HepG2 (cell line): Measurements from ENCODE around the gene EDC3. TPM values are rescaled to one million over a fixed set of nuclear protein-coding genes. Genes with fewer than 3 reads are reported as not detected.

ENCODE experiments used
- ATF1 ChIP-seq: IDR thresholded peaks from 2 replicates; pipeline ENCODE4 v1.6.1; 2016; ENCODE audit warnings: mild to moderate bottlenecking, control low read depth
- CHD2 ChIP-seq: IDR thresholded peaks from 2 replicates; pipeline ENCODE4 v1.6.1; 2011; ENCODE audit warnings: low read depth, low read length, improper control_type of control experiment
- FOXO1 ChIP-seq: sonication (generic); formaldehyde crosslinking; IDR thresholded peaks from 2 replicates; pipeline ENCODE4 v1.4.0; 2020; ENCODE audit warnings: missing genetic modification reagents
- GLI4 ChIP-seq: sonication (generic); formaldehyde crosslinking; IDR thresholded peaks from 2 replicates; pipeline ENCODE4 v1.5.1; 2020; ENCODE audit warnings: missing genetic modification reagents, mild to moderate bottlenecking, moderate library complexity, borderline replicate concordance
- GTF3A ChIP-seq: sonication (generic); formaldehyde crosslinking; conservative IDR thresholded peaks from 2 replicates; pipeline ENCODE4 v1.4.0; 2020; ENCODE audit warnings: mild to moderate bottlenecking, missing genetic modification reagents
- HES4 ChIP-seq: sonication (generic); formaldehyde crosslinking; IDR thresholded peaks from 2 replicates; pipeline ENCODE4 v1.9.0; 2021; ENCODE audit warnings: mild to moderate bottlenecking, missing genetic modification reagents, borderline replicate concordance
- KDM3A ChIP-seq: IDR thresholded peaks from 2 replicates; pipeline ENCODE4 v1.6.1; 2018; ENCODE audit warnings: low read depth, missing compliant biosample characterization
- NFATC3 ChIP-seq: sonication (generic); formaldehyde crosslinking; IDR thresholded peaks from 2 replicates; pipeline ENCODE4 v1.5.1; 2020; ENCODE audit warnings: mild to moderate bottlenecking, missing genetic modification reagents
- NFIC ChIP-seq: IDR thresholded peaks from 2 replicates; pipeline ENCODE4 v1.6.1; 2012; ENCODE audit warnings: mild to moderate bottlenecking, low read length, inconsistent platforms
- NR1H2 ChIP-seq: sonication (generic); formaldehyde crosslinking; IDR thresholded peaks from 2 replicates; pipeline ENCODE4 v1.8.1; 2022; ENCODE audit warnings: low read depth, missing genetic modification reagents, borderline replicate concordance
- TFAP4 ChIP-seq: sonication (generic); IDR thresholded peaks from 2 replicates; pipeline ENCODE4 v1.6.1; 2016; ENCODE audit warnings: low read depth, borderline replicate concordance
- ZBTB2 ChIP-seq: sonication (generic); formaldehyde crosslinking; IDR thresholded peaks from 2 replicates; pipeline ENCODE4 v1.8.0; 2022; ENCODE audit warnings: low read depth, missing genetic modification reagents
- ZFP1 ChIP-seq: IDR thresholded peaks from 2 replicates; pipeline ENCODE4 v1.6.1; 2016
- ZNF3 ChIP-seq: IDR thresholded peaks from 2 replicates; pipeline ENCODE4 v1.7.0; 2017; ENCODE audit warnings: inconsistent platforms
- ZNF343 ChIP-seq: sonication (generic); formaldehyde crosslinking; IDR thresholded peaks from 2 replicates; pipeline ENCODE4 v1.4.0; 2020; ENCODE audit warnings: mild to moderate bottlenecking, missing genetic modification reagents
- ZNF569 ChIP-seq: sonication (generic); formaldehyde crosslinking; IDR thresholded peaks from 2 replicates; pipeline ENCODE4 v1.5.0; 2020; ENCODE audit warnings: mild to moderate bottlenecking, missing genetic modification reagents, moderate library complexity, borderline replicate concordance
- ZNF776 ChIP-seq: sonication (generic); formaldehyde crosslinking; IDR thresholded peaks from 2 replicates; pipeline ENCODE4 v1.4.0; 2020; ENCODE audit warnings: mild to moderate bottlenecking, missing genetic modification reagents
- ZNF879 ChIP-seq: sonication (generic); formaldehyde crosslinking; IDR thresholded peaks from 2 replicates; pipeline ENCODE4 v1.8.1; 2023; ENCODE audit warnings: missing genetic modification reagents
- ZSCAN20 ChIP-seq: sonication (generic); formaldehyde crosslinking; IDR thresholded peaks from 2 replicates; pipeline ENCODE4 v1.4.0; 2020; ENCODE audit warnings: missing genetic modification reagents, mild to moderate bottlenecking, borderline replicate concordance
- polyA plus RNA-seq, 8 experiments: library from polyadenylated mRNA; depleted of rRNA in 3 of 8; stranded (reverse) in 7 of 8; unstranded in 1 of 8; fragments of >200 nt; fragmentation: Illumina TruSeq in 4 of 8; extraction: Trizol in 4 of 8; gene quantifications; 2 replicates each; pipeline versions ENCODE4 v1.2.1 to v1.2.3, GENCODE V29; 2011 to 2016; ENCODE audit warnings: low read depth in 4 of 8, missing spikeins in 1 of 8, mixed read lengths in 1 of 8; ENCODE audit not compliant: insufficient read depth in 1 of 8
- total RNA-seq, 5 experiments: library from RNA; depleted of rRNA; stranded (reverse); fragments of >200 nt; fragmentation: Illumina TruSeq; extraction: Trizol; gene quantifications; 2 replicates each; pipeline ENCODE4 v1.2.3, GENCODE V29; 2016; ENCODE audit warnings: low read depth in 1 of 5
- TF ChIP-seq, protein P1 (sequence below): sonication (generic); formaldehyde crosslinking; IDR thresholded peaks from 2 replicates; pipeline ENCODE4 v1.8.0; 2022; ENCODE audit warnings: missing genetic modification reagents, mild to moderate bottlenecking, inconsistent platforms, borderline replicate concordance
- TF ChIP-seq, protein P2 (sequence below): sonication (generic); formaldehyde crosslinking; IDR thresholded peaks from 2 replicates; pipeline ENCODE4 v1.5.0; 2020; ENCODE audit warnings: missing genetic modification reagents
- TF ChIP-seq, protein P3 (sequence below): sonication (generic); formaldehyde crosslinking; conservative IDR thresholded peaks from 2 replicates; pipeline ENCODE4 v1.8.0; 2022; ENCODE audit warnings: missing genetic modification reagents
- TF ChIP-seq, protein P4 (sequence below): IDR thresholded peaks from 2 replicates; pipeline ENCODE4 v1.6.1; 2016; ENCODE audit warnings: mild to moderate bottlenecking, missing biosample characterization, missing genetic modification reagents

EDC3 gene
- total and polyA plus RNA-seq, 2 of the 13 experiments (the other 11 are each of a cell fraction or from before 2014, with no cell fraction given), result 17.4 to 32.0 TPM

GRCh38 chr15:74614744-74615507 is 80.9 kb downstream of the EDC3 start (continued):
- TF ChIP-seq GLI4 (CRISPR knock-in tag), result no peak
- no peak for TF ChIP-seq ZNF776 (CRISPR knock-in tag)
- no peak for TF ChIP-seq ZNF569
- no peak for TF ChIP-seq ZBTB2 (CRISPR knock-in tag)
- TF ChIP-seq, protein P1, sequence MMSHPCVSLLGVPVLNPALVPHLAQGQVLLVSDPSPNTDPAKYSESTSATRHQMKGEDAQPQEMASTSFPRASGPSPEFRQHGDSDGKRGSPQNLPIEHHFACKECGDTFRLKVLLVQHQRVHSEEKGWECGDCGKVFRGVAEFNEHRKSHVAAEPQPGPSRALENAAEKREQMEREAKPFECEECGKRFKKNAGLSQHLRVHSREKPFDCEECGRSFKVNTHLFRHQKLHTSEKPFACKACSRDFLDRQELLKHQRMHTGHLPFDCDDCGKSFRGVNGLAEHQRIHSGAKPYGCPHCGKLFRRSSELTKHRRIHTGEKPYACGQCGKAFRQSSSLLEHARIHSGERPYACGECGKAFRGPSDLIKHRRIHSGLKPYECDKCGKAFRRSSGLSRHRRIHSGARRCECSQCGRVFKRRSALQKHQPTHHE, result peak; percentile 6; the same call in 1 of the 2 replicates
- TF ChIP-seq CHD2, result peak; percentile 73
- TF ChIP-seq ZFP1 (CRISPR knock-in tag), result no peak
- TF ChIP-seq, protein P2, sequence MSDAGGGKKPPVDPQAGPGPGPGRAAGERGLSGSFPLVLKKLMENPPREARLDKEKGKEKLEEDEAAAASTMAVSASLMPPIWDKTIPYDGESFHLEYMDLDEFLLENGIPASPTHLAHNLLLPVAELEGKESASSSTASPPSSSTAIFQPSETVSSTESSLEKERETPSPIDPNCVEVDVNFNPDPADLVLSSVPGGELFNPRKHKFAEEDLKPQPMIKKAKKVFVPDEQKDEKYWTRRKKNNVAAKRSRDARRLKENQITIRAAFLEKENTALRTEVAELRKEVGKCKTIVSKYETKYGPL, result no peak
- no peak for TF ChIP-seq KDM3A (CRISPR knock-in tag)
- TF ChIP-seq TFAP4, result no peak
- no peak for TF ChIP-seq ATF1
- peak; percentile 17; the same call in 1 of the 2 replicates for TF ChIP-seq ZSCAN20 (CRISPR knock-in tag)
- TF ChIP-seq NFIC, result no peak
- TF ChIP-seq NR1H2, result peak; percentile 55; the same call in 1 of the 2 replicates
- TF ChIP-seq ZNF343 (CRISPR knock-in tag), result peak; percentile 35; the same call in 1 of the 2 replicates
- TF ChIP-seq GTF3A (CRISPR knock-in tag), result no peak
- TF ChIP-seq ZNF879, result no peak
- TF ChIP-seq, protein P3, sequence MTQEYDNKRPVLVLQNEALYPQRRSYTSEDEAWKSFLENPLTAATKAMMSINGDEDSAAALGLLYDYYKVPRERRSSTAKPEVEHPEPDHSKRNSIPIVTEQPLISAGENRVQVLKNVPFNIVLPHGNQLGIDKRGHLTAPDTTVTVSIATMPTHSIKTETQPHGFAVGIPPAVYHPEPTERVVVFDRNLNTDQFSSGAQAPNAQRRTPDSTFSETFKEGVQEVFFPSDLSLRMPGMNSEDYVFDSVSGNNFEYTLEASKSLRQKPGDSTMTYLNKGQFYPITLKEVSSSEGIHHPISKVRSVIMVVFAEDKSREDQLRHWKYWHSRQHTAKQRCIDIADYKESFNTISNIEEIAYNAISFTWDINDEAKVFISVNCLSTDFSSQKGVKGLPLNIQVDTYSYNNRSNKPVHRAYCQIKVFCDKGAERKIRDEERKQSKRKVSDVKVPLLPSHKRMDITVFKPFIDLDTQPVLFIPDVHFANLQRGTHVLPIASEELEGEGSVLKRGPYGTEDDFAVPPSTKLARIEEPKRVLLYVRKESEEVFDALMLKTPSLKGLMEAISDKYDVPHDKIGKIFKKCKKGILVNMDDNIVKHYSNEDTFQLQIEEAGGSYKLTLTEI (CRISPR knock-in tag), result no peak
- TF ChIP-seq FOXO1 (CRISPR knock-in tag), result 0 out of 2 replicates have a peak, but pooled peaks have one; percentile 10
- no peak for TF ChIP-seq HES4 (CRISPR knock-in tag)
- TF ChIP-seq, protein P4, sequence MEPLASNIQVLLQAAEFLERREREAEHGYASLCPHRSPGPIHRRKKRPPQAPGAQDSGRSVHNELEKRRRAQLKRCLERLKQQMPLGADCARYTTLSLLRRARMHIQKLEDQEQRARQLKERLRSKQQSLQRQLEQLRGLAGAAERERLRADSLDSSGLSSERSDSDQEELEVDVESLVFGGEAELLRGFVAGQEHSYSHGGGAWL, result no peak
- no peak for TF ChIP-seq NFATC3
- 0 out of 2 replicates have a peak, but pooled peaks have one; percentile 38 for TF ChIP-seq ZNF3 (CRISPR knock-in tag)
